CD8-positive, alpha-beta memory T cell (primary cell): Measurements from ENCODE around the gene GNLY. TPM values are rescaled to one million over a fixed set of nuclear protein-coding genes. Genes with fewer than 3 reads are reported as not detected.

Experiments used
- CTCF ChIA-PET: fragments of 350-600 bp; sonication (Branson Sonifier 250); formaldehyde crosslinking; loops from one replicate; lab custom pipeline; 2021; ENCODE audit warnings: antibody characterized with exemption; lab: Charles Lee
- POLR2A ChIA-PET: fragments of 350-600 bp; sonication (Branson Sonifier 250); formaldehyde crosslinking; loops from one replicate; lab custom pipeline; 2021; ENCODE audit warnings: antibody characterized with exemption; lab: Charles Lee
- DNase-seq, 5 donors: peaks; one replicate each; pipeline versions ENCODE4 v3.0.0 to v3.0.0-alpha.2; 2020 to 2022; ENCODE audit warnings: mixed read lengths in 1 of 5
- H3K27ac ChIP-seq: one replicate; pipeline ENCODE4 v1.7.0; 2013; ENCODE audit warnings: low read depth, mild to moderate bottlenecking, low read length, moderate library complexity
- H3K27me3 ChIP-seq: 2 replicates; pipeline ENCODE4 v1.7.0; 2013; ENCODE audit warnings: low read length, mild to moderate bottlenecking; ENCODE audit not compliant: insufficient read depth, poor library complexity, severe bottlenecking
- H3K36me3 ChIP-seq: 2 replicates; pipeline ENCODE4 v1.7.0; 2013; ENCODE audit warnings: mild to moderate bottlenecking, low read length, moderate library complexity; ENCODE audit not compliant: insufficient read depth
- H3K4me1 ChIP-seq: 2 replicates; pipeline ENCODE4 v1.7.0; 2013; ENCODE audit warnings: mild to moderate bottlenecking, low read length, moderate library complexity; ENCODE audit not compliant: insufficient read depth
- H3K4me3 ChIP-seq: 2 replicates; pipeline ENCODE4 v1.7.0; 2013; ENCODE audit warnings: mild to moderate bottlenecking, low read length
- H3K9me3 ChIP-seq: 2 replicates; pipeline ENCODE4 v1.7.0; 2013; ENCODE audit warnings: mild to moderate bottlenecking, low read length
- H3K27ac Mint-ChIP-seq, 8 donors: one replicate each; pipeline ENCODE4 v1.8.0; 2020 to 2021; ENCODE audit warnings: mixed read lengths in 8 of 8, mild to moderate bottlenecking in 6 of 8, inconsistent platforms in 3 of 8, moderate library complexity in 3 of 8
- H3K27me3 Mint-ChIP-seq, 2 donors: one replicate each; pipeline ENCODE4 v1.8.0; 2020 to 2021; ENCODE audit warnings: mixed read lengths in 2 of 2, mild to moderate bottlenecking in 1 of 2, moderate library complexity in 1 of 2
- H3K36me3 Mint-ChIP-seq, 3 donors: one replicate each; pipeline ENCODE4 v1.8.0; 2020 to 2021; ENCODE audit warnings: mixed read lengths in 3 of 3, inconsistent platforms in 1 of 3, mild to moderate bottlenecking in 1 of 3
- H3K4me1 Mint-ChIP-seq, 3 donors: one replicate each; pipeline ENCODE4 v1.8.0; 2020 to 2021; ENCODE audit warnings: mixed read lengths in 3 of 3, inconsistent platforms in 1 of 3, mild to moderate bottlenecking in 1 of 3
- H3K4me3 Mint-ChIP-seq, 7 donors: one replicate each; pipeline ENCODE4 v1.8.0; 2020 to 2021; ENCODE audit warnings: mixed read lengths in 7 of 7, mild to moderate bottlenecking in 6 of 7, moderate library complexity in 4 of 7, inconsistent platforms in 2 of 7
- H3K9me3 Mint-ChIP-seq, 5 donors: one replicate each; pipeline ENCODE4 v1.8.0; 2020 to 2022; ENCODE audit warnings: mixed read lengths in 5 of 5, mild to moderate bottlenecking in 3 of 5, moderate library complexity in 2 of 5, inconsistent platforms in 1 of 5
- polyA plus RNA-seq: library from polyadenylated mRNA; unstranded; fragments of 300-500 nt; fragmentation: Illumina TruSeq; gene quantifications from one replicate; pipeline ENCODE4 v1.2.3, GENCODE V29; 2021
- total RNA-seq, 2 experiments: library from RNA; stranded (reverse); gene quantifications; one replicate each; pipeline ENCODE4 v1.2.3, GENCODE V29; 2021

The GNLY gene
- total and polyA plus RNA-seq, 3 experiments from 2014 or later: 7.7 to 953 (median 9.0) TPM

GRCh38 chr2:85673716-85674375 is 20.3 kb upstream of the GNLY start:
- Histone ChIP-seq H3K36me3 (no peaks in the 10 kb centered on the region), H3K27ac (no peak overlapping the region), H3K4me1 (peaks cover 1% of the 10 kb centered on the region), H3K27me3 (no peaks in the 10 kb centered on the region), H3K9me3 (no peaks in the 10 kb centered on the region), H3K4me3 (no peak overlapping the region)
- Mint-ChIP-seq H3K27me3 (peaks cover 0 to 1% of the 10 kb centered on the region in 2 donors), H3K27ac (no peak overlapping the region), H3K36me3 (no peaks in the 10 kb centered on the region), H3K4me3 (no peak overlapping the region), H3K9me3 (no peaks in the 10 kb centered on the region), H3K4me1 (peaks cover under 1 to 4% (median under 1%) of the 10 kb centered on the region in 3 donors)
- no peak for DNase-seq
- ChIA-PET CTCF (interaction anchor here (1.0 kb wide), 1 partner anchor 10 kb away, joined by 3 read pairs; no protein-coding TSS in a partner anchor), POLR2A (no interaction called here)

GRCh38 chr2:85674417-85674816 is 19.7 kb upstream of the GNLY start:
- DNase-seq: no peak
- H3K27me3 ChIP-seq: no peaks in the 10 kb centered on the region
- H3K36me3 ChIP-seq: no peaks in the 10 kb centered on the region
- H3K27ac ChIP-seq: no peak overlapping the region
- no peak overlapping the region for H3K4me3 ChIP-seq
- peaks cover 0 to 1% of the 10 kb centered on the region in 2 donors for H3K27me3 Mint-ChIP-seq
- no peak overlapping the region for H3K27ac Mint-ChIP-seq
- no peaks in the 10 kb centered on the region for H3K9me3 ChIP-seq
- peaks cover 5 to 9% (median 6%) of the 10 kb centered on the region in 3 donors for H3K4me1 Mint-ChIP-seq
- H3K4me3 Mint-ChIP-seq: no peak overlapping the region
- no peaks in the 10 kb centered on the region for H3K36me3 Mint-ChIP-seq
- ChIA-PET CTCF (no interaction called here), POLR2A (no interaction called here)
- H3K9me3 Mint-ChIP-seq: no peaks in the 10 kb centered on the region
- peaks cover 7% of the 10 kb centered on the region for H3K4me1 ChIP-seq

GRCh38 chr2:85675427-85675826 is 18.7 kb upstream of the GNLY start:
- Histone ChIP-seq H3K4me1 (peaks cover 7% of the 10 kb centered on the region), H3K27me3 (no peaks in the 10 kb centered on the region), H3K4me3 (no peak overlapping the region), H3K36me3 (no peaks in the 10 kb centered on the region), H3K27ac (no peak overlapping the region), H3K9me3 (no peaks in the 10 kb centered on the region)
- DNase-seq: no peak
- Mint-ChIP-seq H3K4me1 (peaks cover 6 to 9% (median 8%) of the 10 kb centered on the region in 3 donors), H3K36me3 (no peaks in the 10 kb centered on the region), H3K4me3 (no peak overlapping the region), H3K27me3 (peaks cover 1 to 3% of the 10 kb centered on the region in 2 donors), H3K9me3 (no peaks in the 10 kb centered on the region), H3K27ac (no peak overlapping the region)
- POLR2A ChIA-PET: no interaction called here
- CTCF ChIA-PET: interaction anchor here (0.8 kb wide), 1 partner anchor 8 kb away, joined by 3 read pairs; no protein-coding TSS in a partner anchor

- peaks cover 7% of the 10 kb centered on the region for H3K4me1 ChIP-seq
- H3K27ac ChIP-seq: no peak overlapping the region
- Mint-ChIP-seq H3K27ac (no peak overlapping the region), H3K4me3 (peak overlapping the region in 1 of 7 donors; percentile 48), H3K4me1 (peaks cover 9 to 10% (median 9%) of the 10 kb centered on the region in 3 donors), H3K27me3 (peaks cover 3% of the 10 kb centered on the region in 2 donors), H3K9me3 (no peaks in the 10 kb centered on the region), H3K36me3 (no peaks in the 10 kb centered on the region)
- no peaks in the 10 kb centered on the region for H3K36me3 ChIP-seq
- no peaks in the 10 kb centered on the region for H3K27me3 ChIP-seq
- H3K4me3 ChIP-seq: no peak overlapping the region
- ChIA-PET POLR2A (no interaction called here), CTCF (interaction anchor here (0.8 kb wide), 1 partner anchor 9 kb away, joined by 3 read pairs; no protein-coding TSS in a partner anchor)
- DNase-seq: no peak
- H3K9me3 ChIP-seq: no peaks in the 10 kb centered on the region
These were observed 18.2 kb upstream of the GNLY start for GRCh38 chr2:85675866-85676548.

GRCh38 chr2:85678377-85678776 is 15.8 kb upstream of the GNLY start:
- Mint-ChIP-seq H3K4me3 (peak overlapping the region in 1 of 7 donors; percentile 33), H3K27me3 (peaks cover 3% of the 10 kb centered on the region in 2 donors), H3K36me3 (no peaks in the 10 kb centered on the region)

GRCh38 chr2:85678794-85679672 is 15.1 kb upstream of the GNLY start:
- no peaks in the 10 kb centered on the region for H3K27me3 ChIP-seq
- no peaks in the 10 kb centered on the region for H3K9me3 Mint-ChIP-seq
- peaks cover 9 to 16% (median 10%) of the 10 kb centered on the region in 3 donors for H3K4me1 Mint-ChIP-seq
- H3K4me3 ChIP-seq: no peak overlapping the region
- H3K27ac ChIP-seq: no peak overlapping the region
- ChIA-PET CTCF (interaction anchor here (1.0 to 1.8 kb wide), 6 partner anchors 10 to 135 kb away, joined by 3 to 7 read pairs (median 4); no protein-coding TSS in a partner anchor), POLR2A (no interaction called here)
- H3K36me3 ChIP-seq: no peaks in the 10 kb centered on the region
- H3K27ac Mint-ChIP-seq: peak overlapping the region in 1 of 8 donors; percentile 36
- H3K9me3 ChIP-seq: no peaks in the 10 kb centered on the region
- peaks cover 7% of the 10 kb centered on the region for H3K4me1 ChIP-seq
- H3K27me3 Mint-ChIP-seq: peaks cover 3% of the 10 kb centered on the region in 2 donors
- peak overlapping the region in 3 of 7 donors; percentile 42 to 51 (median 49) for H3K4me3 Mint-ChIP-seq
- H3K36me3 Mint-ChIP-seq: no peaks in the 10 kb centered on the region
- DNase-seq: peak; percentile 56 to 75 (median 70)

More at GRCh38 chr2:85678377-85678776, 15.8 kb upstream of the GNLY start:
- no peaks in the 10 kb centered on the region for H3K27me3 ChIP-seq
- Mint-ChIP-seq H3K4me1 (peaks cover 9 to 16% (median 10%) of the 10 kb centered on the region in 3 donors), H3K27ac (no peak overlapping the region), H3K9me3 (no peaks in the 10 kb centered on the region)
- CTCF ChIA-PET: interaction anchor here (1.0 to 1.8 kb wide), 5 partner anchors 10 to 35 kb away, joined by 3 to 7 read pairs (median 4); no protein-coding TSS in a partner anchor
- no peaks in the 10 kb centered on the region for H3K9me3 ChIP-seq
- no peaks in the 10 kb centered on the region for H3K36me3 ChIP-seq
- peaks cover 7% of the 10 kb centered on the region for H3K4me1 ChIP-seq
- H3K4me3 ChIP-seq: no peak overlapping the region
- POLR2A ChIA-PET: no interaction called here
- no peak for DNase-seq
- no peak overlapping the region for H3K27ac ChIP-seq

GRCh38 chr2:85680707-85681371 is 13.3 kb upstream of the GNLY start:
- H3K36me3 Mint-ChIP-seq: no peaks in the 10 kb centered on the region
- CTCF ChIA-PET: interaction anchor here (1.4 kb wide), 1 partner anchor 12 kb away, joined by 3 read pairs; no protein-coding TSS in a partner anchor
- no peaks in the 10 kb centered on the region for H3K36me3 ChIP-seq
- no peak overlapping the region for H3K4me3 ChIP-seq
- no peaks in the 10 kb centered on the region for H3K9me3 Mint-ChIP-seq
- H3K27me3 ChIP-seq: no peaks in the 10 kb centered on the region
- peaks cover 3 to 5% of the 10 kb centered on the region in 2 donors for H3K27me3 Mint-ChIP-seq
- H3K4me1 ChIP-seq: peaks cover 7% of the 10 kb centered on the region
- H3K27ac ChIP-seq: no peak overlapping the region
- H3K4me1 Mint-ChIP-seq: peaks cover 9 to 16% (median 10%) of the 10 kb centered on the region in 3 donors
- H3K9me3 ChIP-seq: no peaks in the 10 kb centered on the region
- peak overlapping the region in 6 of 7 donors; percentile 29 to 64 (median 46) for H3K4me3 Mint-ChIP-seq
- POLR2A ChIA-PET: no interaction called here
- DNase-seq: no peak
- peak overlapping the region in 4 of 8 donors; percentile 34 to 82 (median 60) for H3K27ac Mint-ChIP-seq
